Measurements from ENCODE around the gene DGUOK.
"Not testable (repeated sequence)": the region's sequence is repeated elsewhere in the genome, so short reads cannot be mapped to it uniquely, and the experiment has no call there.

DNA sequence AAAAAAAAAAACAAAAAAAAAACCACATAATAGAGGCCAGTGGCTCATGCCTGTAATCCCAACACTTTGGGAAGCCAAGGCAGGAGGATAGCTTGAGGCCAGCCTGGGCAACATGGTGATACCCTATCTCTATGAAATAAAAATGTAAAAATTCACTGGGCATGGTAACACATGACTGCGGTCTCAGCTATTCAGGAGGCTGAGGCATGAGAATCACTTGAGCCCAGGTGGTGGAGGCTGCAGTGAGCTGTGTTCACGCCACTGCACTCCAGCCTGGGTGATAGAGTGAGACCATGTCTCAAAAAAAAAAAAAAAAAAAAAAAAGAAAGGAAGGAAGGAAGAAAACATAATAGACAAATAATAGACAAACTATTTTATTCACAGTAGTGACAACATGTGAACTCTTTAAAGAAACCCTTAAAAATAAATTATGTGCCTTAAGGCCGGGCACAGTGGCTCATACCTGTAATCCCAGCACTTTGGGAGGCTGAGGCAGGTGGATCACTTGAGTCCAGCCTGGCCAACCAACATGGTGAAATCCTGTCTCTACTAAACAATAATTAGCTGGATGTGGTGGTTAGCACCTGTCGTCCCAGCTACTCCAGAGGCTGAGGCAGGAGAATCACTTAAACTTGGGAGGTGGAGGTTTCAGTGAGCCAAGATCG, 22.6 kb upstream of the DGUOK start:
- TF ChIP-seq, protein P1, sequence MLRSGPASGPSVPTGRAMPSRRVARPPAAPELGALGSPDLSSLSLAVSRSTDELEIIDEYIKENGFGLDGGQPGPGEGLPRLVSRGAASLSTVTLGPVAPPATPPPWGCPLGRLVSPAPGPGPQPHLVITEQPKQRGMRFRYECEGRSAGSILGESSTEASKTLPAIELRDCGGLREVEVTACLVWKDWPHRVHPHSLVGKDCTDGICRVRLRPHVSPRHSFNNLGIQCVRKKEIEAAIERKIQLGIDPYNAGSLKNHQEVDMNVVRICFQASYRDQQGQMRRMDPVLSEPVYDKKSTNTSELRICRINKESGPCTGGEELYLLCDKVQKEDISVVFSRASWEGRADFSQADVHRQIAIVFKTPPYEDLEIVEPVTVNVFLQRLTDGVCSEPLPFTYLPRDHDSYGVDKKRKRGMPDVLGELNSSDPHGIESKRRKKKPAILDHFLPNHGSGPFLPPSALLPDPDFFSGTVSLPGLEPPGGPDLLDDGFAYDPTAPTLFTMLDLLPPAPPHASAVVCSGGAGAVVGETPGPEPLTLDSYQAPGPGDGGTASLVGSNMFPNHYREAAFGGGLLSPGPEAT (IDR thresholded peaks at IDR 0.05; ENCODE audit: low read depth) = not testable (repeated sequence)
- TF ChIP-seq ZNF384 (IDR thresholded peaks at IDR 0.05; ENCODE audit: borderline replicate concordance, low read depth, low read length); MYC (IDR thresholded peaks at IDR 0.05; ENCODE audit: insufficient read depth, insufficient read length, insufficient replicate concordance, low read length, severe bottlenecking); POLR2A (IDR thresholded peaks at IDR 0.05; ENCODE audit: low read depth, low read length); SUZ12 (IDR thresholded peaks at IDR 0.05; ENCODE audit: unreplicated experiment); SRF (IDR thresholded peaks at IDR 0.05; ENCODE audit: low read depth in 2 of 2, low read length in 2 of 2); PML (IDR thresholded peaks at IDR 0.05; ENCODE audit: low read length); CHD2 (IDR thresholded peaks at IDR 0.05; ENCODE audit: borderline replicate concordance, low read depth, low read length); EZH2 (IDR thresholded peaks at IDR 0.05; ENCODE audit: borderline replicate concordance, control insufficient read depth, low read depth, low read length); POLR2AphosphoS5 (IDR thresholded peaks at IDR 0.05; ENCODE audit: low read length); KDM1A (IDR thresholded peaks at IDR 0.05; ENCODE audit: borderline replicate concordance): not testable (repeated sequence)
- TF ChIP-seq, protein P2, sequence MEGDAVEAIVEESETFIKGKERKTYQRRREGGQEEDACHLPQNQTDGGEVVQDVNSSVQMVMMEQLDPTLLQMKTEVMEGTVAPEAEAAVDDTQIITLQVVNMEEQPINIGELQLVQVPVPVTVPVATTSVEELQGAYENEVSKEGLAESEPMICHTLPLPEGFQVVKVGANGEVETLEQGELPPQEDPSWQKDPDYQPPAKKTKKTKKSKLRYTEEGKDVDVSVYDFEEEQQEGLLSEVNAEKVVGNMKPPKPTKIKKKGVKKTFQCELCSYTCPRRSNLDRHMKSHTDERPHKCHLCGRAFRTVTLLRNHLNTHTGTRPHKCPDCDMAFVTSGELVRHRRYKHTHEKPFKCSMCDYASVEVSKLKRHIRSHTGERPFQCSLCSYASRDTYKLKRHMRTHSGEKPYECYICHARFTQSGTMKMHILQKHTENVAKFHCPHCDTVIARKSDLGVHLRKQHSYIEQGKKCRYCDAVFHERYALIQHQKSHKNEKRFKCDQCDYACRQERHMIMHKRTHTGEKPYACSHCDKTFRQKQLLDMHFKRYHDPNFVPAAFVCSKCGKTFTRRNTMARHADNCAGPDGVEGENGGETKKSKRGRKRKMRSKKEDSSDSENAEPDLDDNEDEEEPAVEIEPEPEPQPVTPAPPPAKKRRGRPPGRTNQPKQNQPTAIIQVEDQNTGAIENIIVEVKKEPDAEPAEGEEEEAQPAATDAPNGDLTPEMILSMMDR (IDR thresholded peaks at IDR 0.05 in 2 of 3, conservative IDR thresholded peaks at IDR 0.05 in 1 of 3; ENCODE audit: control insufficient read depth in 2 of 3, extremely low read depth in 1 of 3, insufficient read depth in 1 of 3, low read depth in 3 of 3, low read length in 3 of 3) = not testable (repeated sequence)
- TF ChIP-seq, protein P3, sequence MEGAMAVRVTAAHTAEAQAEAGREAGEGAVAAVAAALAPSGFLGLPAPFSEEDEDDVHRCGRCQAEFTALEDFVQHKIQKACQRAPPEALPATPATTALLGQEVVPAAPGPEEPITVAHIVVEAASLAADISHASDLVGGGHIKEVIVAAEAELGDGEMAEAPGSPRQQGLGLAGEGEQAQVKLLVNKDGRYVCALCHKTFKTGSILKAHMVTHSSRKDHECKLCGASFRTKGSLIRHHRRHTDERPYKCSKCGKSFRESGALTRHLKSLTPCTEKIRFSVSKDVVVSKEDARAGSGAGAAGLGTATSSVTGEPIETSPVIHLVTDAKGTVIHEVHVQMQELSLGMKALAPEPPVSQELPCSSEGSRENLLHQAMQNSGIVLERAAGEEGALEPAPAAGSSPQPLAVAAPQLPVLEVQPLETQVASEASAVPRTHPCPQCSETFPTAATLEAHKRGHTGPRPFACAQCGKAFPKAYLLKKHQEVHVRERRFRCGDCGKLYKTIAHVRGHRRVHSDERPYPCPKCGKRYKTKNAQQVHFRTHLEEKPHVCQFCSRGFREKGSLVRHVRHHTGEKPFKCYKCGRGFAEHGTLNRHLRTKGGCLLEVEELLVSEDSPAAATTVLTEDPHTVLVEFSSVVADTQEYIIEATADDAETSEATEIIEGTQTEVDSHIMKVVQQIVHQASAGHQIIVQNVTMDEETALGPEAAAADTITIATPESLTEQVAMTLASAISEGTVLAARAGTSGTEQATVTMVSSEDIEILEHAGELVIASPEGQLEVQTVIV (IDR thresholded peaks at IDR 0.05; ENCODE audit: borderline replicate concordance, partially characterized antibody) = not testable (repeated sequence)

All from GM12878 (cell line).